OCI-LY1 (cell line): ENCODE data around the gene DMAC2L.

Experiments
- EZH2 ChIP-seq: fragments of 200-600 bp; sonication (generic), shearing (Covaris generic); IDR thresholded peaks from 2 replicates; pipeline ENCODE4 v1.8.0; 2017; ENCODE audit warnings: borderline replicate concordance, mixed run types, mild to moderate bottlenecking, antibody characterized with exemption, low read length, moderate library complexity, mixed read lengths
- TF ChIP-seq, protein P1 (sequence below): fragments of 200-600 bp; sonication (generic), shearing (Covaris generic); IDR thresholded peaks from 2 replicates; pipeline ENCODE4 v1.5.1; 2017; ENCODE audit warnings: mild to moderate bottlenecking, antibody characterized with exemption, low read length, moderate library complexity, mixed read lengths

DNA sequence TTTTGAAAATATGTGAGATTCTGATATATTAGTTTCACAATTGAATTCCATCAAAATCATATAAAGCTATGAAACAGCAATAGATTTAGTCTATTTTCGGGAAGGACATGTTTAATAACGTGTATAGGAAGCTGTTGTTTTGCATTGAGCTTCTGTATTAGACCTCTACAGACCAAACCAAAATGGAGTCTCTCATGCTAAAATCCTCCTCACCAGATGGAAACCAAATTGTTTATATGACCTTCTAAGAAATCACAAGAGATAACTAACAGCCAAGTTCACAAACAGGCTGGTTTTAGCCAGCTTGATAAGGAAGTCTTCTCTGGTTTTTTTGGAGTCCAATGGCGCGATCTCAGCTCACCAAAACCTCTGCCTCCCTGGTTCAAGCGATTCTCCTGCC, 24.0 kb upstream of the DMAC2L start:
- TF ChIP-seq, protein P1, sequence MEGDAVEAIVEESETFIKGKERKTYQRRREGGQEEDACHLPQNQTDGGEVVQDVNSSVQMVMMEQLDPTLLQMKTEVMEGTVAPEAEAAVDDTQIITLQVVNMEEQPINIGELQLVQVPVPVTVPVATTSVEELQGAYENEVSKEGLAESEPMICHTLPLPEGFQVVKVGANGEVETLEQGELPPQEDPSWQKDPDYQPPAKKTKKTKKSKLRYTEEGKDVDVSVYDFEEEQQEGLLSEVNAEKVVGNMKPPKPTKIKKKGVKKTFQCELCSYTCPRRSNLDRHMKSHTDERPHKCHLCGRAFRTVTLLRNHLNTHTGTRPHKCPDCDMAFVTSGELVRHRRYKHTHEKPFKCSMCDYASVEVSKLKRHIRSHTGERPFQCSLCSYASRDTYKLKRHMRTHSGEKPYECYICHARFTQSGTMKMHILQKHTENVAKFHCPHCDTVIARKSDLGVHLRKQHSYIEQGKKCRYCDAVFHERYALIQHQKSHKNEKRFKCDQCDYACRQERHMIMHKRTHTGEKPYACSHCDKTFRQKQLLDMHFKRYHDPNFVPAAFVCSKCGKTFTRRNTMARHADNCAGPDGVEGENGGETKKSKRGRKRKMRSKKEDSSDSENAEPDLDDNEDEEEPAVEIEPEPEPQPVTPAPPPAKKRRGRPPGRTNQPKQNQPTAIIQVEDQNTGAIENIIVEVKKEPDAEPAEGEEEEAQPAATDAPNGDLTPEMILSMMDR, result no peak
- no peak for TF ChIP-seq EZH2
